Transverse colon (tissue), 4 donors: ENCODE data around the gene CCR5AS.

Source experiments
- DNase-seq: peaks from one replicate; pipeline ENCODE4 v3.0.0-alpha.2; 2019
- H3K27ac ChIP-seq, 4 donors: fragments of 200-600 bp; sonication (generic); 2 replicates each; pipeline ENCODE4 v1.5.1; 2016 to 2018; ENCODE audit warnings: inconsistent platforms in 4 of 4
- H3K27me3 ChIP-seq: fragments of 200-600 bp; sonication (generic); 2 replicates; pipeline ENCODE4 v1.5.1; 2017; ENCODE audit warnings: inconsistent platforms
- H3K36me3 ChIP-seq, 4 donors: fragments of 200-600 bp; sonication (generic); 2 replicates each; pipeline ENCODE4 v1.5.1; 2017 to 2019; ENCODE audit warnings: inconsistent platforms in 4 of 4
- H3K4me1 ChIP-seq, 4 donors: fragments of 200-600 bp; sonication (generic); 2 replicates each; pipeline ENCODE4 v1.5.1; 2017 to 2020; ENCODE audit warnings: inconsistent platforms in 4 of 4
- H3K4me3 ChIP-seq, 4 donors: fragments of 200-600 bp; sonication (generic); 1 replicate in 1 of 4; 2 replicates in 3 of 4; pipeline versions ENCODE4 v1.5.1 to v1.6.1; 2017 to 2019; ENCODE audit warnings: inconsistent platforms in 4 of 4
- H3K9me3 ChIP-seq, 2 donors: fragments of 200-600 bp; sonication (generic); 2 replicates each; pipeline ENCODE4 v1.5.1; 2017 to 2019; ENCODE audit warnings: inconsistent platforms in 2 of 2
- CTCF ChIP-seq, 5 experiments: fragments of 200-600 bp in 3 of 5; fragments of 450-650 bp in 2 of 5; sonication (generic) in 3 of 5; IDR thresholded peaks; 1 replicate in 2 of 5; 2 replicates in 3 of 5; pipeline ENCODE4 v1.5.1; 2016 to 2017; ENCODE audit warnings: antibody characterized with exemption in 5 of 5, inconsistent platforms in 3 of 5, mild to moderate bottlenecking in 2 of 5, moderate library complexity in 1 of 5
- EP300 ChIP-seq: sonication (generic); formaldehyde crosslinking; IDR thresholded peaks from one replicate; pipeline ENCODE4 v1.6.1; 2017; ENCODE audit warnings: antibody characterized with exemption, low read depth
- POLR2A ChIP-seq: fragments of 450-650 bp; IDR thresholded peaks from one replicate; pipeline ENCODE4 v1.6.1; 2016; ENCODE audit warnings: antibody characterized with exemption, mild to moderate bottlenecking, moderate library complexity
- POLR2AphosphoS5 ChIP-seq, 3 donors: sonication (generic); formaldehyde crosslinking; IDR thresholded peaks; one replicate each; pipeline ENCODE4 v1.6.1; 2016; ENCODE audit warnings: antibody characterized with exemption in 3 of 3
- WGBS, 2 donors: methylation state at CpG; one replicate each; pipeline ENCODE4 v1.1.5; 2018; ENCODE audit warnings: low coverage in 1 of 2; 5-methylcytosine and 5-hydroxymethylcytosine counted together
- in situ Hi-C, 4 donors: fragments of 200-750 bp; cut with MboI; loops; one replicate each; pipeline versions ENCODE4 v1.15.0 to v1.15.1; 2017; ENCODE audit warnings: low sequenced_read_pairs in 3 of 4, low pct_ligation_motif_present in 1 of 4, low pct_unique_long_range_greater_than_20kb in 1 of 4
- intact Hi-C: fragments of 100-400 bp; cut with DNase I; formaldehyde crosslinking; loops from one replicate; pipeline ENCODE4 v1.15.1; 2023; ENCODE audit warnings: low total_unique reads

Gene CCR5AS

GRCh38 chr3:46399557-46399956 lies 7.3 kb downstream of the CCR5AS start:
- Histone ChIP-seq H3K4me1 (peaks cover 0 to 3% (median 1%) of the 10 kb centered on the region in 4 donors), H3K4me3 (no peak overlapping the region), H3K36me3 (no peaks in the 10 kb centered on the region), H3K9me3 (no peaks in the 10 kb centered on the region), H3K27ac (no peak overlapping the region), H3K27me3 (no peaks in the 10 kb centered on the region)
- 40 to 61% methylated on average over 1 to 2 of the region's 2 CpGs for WGBS, 2 donors
- in situ Hi-C loops = loop anchor here in 1 of 4 donors (25.0 kb wide), 1 partner anchor 462 kb away; the partner anchor contains the start of gene CXCR6
- intact Hi-C loops = no loop called here
- no peak for TF ChIP-seq EP300
- TF ChIP-seq POLR2A = no peak
- no peak for TF ChIP-seq CTCF (IDR thresholded peaks at IDR 0.05)
- TF ChIP-seq POLR2AphosphoS5 (IDR thresholded peaks at IDR 0.05) = no peak
- DNase-seq = no peak

DNA sequence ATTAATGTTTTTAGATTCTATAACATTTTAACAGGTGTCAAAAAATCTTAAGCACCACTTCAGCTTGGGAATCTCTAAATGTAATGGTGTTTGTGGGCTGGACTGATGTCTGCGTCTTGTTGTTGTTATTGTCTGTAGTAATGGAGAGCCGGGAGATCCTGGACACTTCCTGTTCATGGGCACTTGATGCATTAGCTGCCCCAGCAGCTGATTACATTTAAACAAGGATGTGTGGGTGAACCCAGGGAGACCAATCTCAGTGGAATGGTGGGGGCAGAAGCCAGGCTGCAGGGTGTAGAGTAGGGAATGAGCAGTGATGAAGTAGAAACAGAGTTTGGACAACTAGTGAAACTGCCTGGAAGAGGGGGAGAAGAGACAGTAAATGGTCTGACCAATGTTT lies 7.8 kb downstream of the CCR5AS start:
- H3K4me3 ChIP-seq = no peak overlapping the region
- no peaks in the 10 kb centered on the region for H3K27me3 ChIP-seq
- no peaks in the 10 kb centered on the region for H3K9me3 ChIP-seq
- no peak for DNase-seq
- intact Hi-C loops (no loop called here), in situ Hi-C loops (loop anchor here in 1 of 4 donors (25.0 kb wide), 1 partner anchor 462 kb away; the partner anchor contains the start of gene CXCR6)
- H3K4me1 ChIP-seq = no peaks in the 10 kb centered on the region
- no peak overlapping the region for H3K27ac ChIP-seq
- TF ChIP-seq CTCF (IDR thresholded peaks at IDR 0.05) (no peak), EP300 (no peak), POLR2AphosphoS5 (IDR thresholded peaks at IDR 0.05) (no peak), POLR2A (no peak)
- WGBS, 2 donors = 83% methylated on average over 1 to 2 of the region's 2 CpGs
- H3K36me3 ChIP-seq = no peaks in the 10 kb centered on the region

DNA sequence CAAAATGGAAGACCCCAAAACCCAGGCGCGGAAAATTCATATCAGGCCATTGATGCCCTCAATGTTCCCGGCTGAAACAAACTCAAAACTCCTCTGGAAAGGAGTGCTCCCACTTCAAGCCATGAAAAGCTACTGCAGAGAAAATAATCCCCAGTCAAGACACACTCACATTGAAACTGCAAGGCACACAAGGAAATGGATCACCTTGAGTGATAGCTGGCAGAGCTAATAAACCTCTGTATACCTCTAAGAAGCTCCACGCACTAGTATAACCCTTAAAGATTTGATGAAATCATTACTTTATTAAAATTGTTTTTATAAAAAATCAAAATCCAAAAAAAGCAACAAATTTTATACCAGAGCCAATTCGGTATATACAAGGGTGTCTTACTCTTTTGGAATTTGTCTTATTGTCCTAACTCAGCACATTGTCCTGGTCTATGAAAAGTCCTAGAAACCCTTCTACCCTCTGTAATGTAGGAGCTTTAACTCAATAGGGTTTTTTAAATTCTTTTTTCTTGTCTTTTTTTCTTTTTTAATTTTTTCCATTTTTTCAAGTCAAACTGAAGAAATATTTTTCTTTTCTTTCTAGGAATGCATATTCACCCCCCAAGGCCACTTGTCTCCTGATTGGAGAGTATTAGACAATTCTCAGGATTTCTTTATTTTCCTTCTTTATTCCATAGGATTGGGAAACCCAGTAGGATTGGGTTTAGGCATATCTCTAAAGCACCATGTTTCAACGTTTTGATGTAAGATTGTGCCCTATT lies 8.5 kb downstream of the CCR5AS start:
- Histone ChIP-seq H3K9me3 (no peaks in the 10 kb centered on the region), H3K27ac (no peak overlapping the region), H3K36me3 (no peaks in the 10 kb centered on the region), H3K27me3 (no peaks in the 10 kb centered on the region), H3K4me3 (no peak overlapping the region), H3K4me1 (no peaks in the 10 kb centered on the region)
- no peak for TF ChIP-seq CTCF (IDR thresholded peaks at IDR 0.05)
- TF ChIP-seq EP300 = no peak
- no peak for TF ChIP-seq POLR2A
- no peak for TF ChIP-seq POLR2AphosphoS5 (IDR thresholded peaks at IDR 0.05)
- in situ Hi-C loops = loop anchor here in 1 of 4 donors (25.0 kb wide), 1 partner anchor 461 kb away; the partner anchor contains the start of gene CXCR6
- intact Hi-C loops = no loop called here
- no peak for DNase-seq
- WGBS, 2 donors = 81 to 93% methylated on average over 5 to 6 of the region's 6 CpGs

DNA sequence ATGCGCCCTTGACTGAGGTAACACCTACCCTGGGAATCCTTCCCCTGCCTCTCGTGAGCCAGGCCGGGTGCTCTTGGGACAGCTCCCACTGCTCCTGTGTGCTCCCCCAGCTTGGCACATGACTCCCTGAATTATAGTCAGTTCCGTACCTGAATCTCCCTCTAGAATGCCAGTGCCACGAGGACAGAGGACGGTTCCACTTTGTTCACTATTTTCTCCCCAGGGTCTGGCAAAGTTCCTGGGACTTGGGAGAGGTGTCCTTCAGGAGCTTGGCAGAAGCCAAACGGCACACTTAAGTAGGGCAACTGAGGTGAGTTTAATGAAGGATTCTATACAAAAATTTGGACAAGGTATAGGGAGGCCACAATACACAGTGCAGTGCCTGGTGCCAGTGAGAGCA lies 9.8 kb downstream of the CCR5AS start:
- in situ Hi-C loops = loop anchor here in 1 of 4 donors (25.0 kb wide), 1 partner anchor 460 kb away; the partner anchor contains the start of gene CXCR6

More for the DNA sequence above, 9.8 kb downstream of the CCR5AS start:
- Histone ChIP-seq H3K36me3 (no peaks in the 10 kb centered on the region), H3K27me3 (no peaks in the 10 kb centered on the region), H3K4me1 (no peaks in the 10 kb centered on the region), H3K9me3 (no peaks in the 10 kb centered on the region), H3K4me3 (no peak overlapping the region), H3K27ac (no peak overlapping the region)
- no peak for TF ChIP-seq POLR2AphosphoS5 (IDR thresholded peaks at IDR 0.05)
- no peak for TF ChIP-seq POLR2A
- no peak for TF ChIP-seq CTCF (IDR thresholded peaks at IDR 0.05)
- TF ChIP-seq EP300 = no peak
- DNase-seq = no peak
- intact Hi-C loops = no loop called here
- WGBS, 2 donors = 98% methylated on average over 7 of the region's 7 CpGs; no CpG with 5 or more reads in 1 of the 2 donors
